Cerebellar cortex (tissue), 1 donor: Measurements from ENCODE around the gene CLIP4.

Experiments used
- DNase-seq: peaks from one replicate; pipeline ENCODE4 v3.0.0-alpha.2; 2015; ENCODE audit warnings: low spot score

The CLIP4 gene

GRCh38 chr2:29222381-29223179 lies 107.4 kb downstream of the CLIP4 start:
- no peak for DNase-seq

GRCh38 chr2:29223257-29223656 lies 108.0 kb downstream of the CLIP4 start:
- DNase-seq: no peak

GRCh38 chr2:29223851-29224692 lies 108.9 kb downstream of the CLIP4 start:
- no peak for DNase-seq

GRCh38 chr2:29224693-29225551 lies 109.7 kb downstream of the CLIP4 start:
- DNase-seq: no peak

- DNase-seq: no peak
Measured at GRCh38 chr2:29225814-29226213, 110.6 kb downstream of the CLIP4 start.

- DNase-seq: no peak
Measured at GRCh38 chr2:29226375-29226774, 111.2 kb downstream of the CLIP4 start.

- no peak for DNase-seq
Measured at GRCh38 chr2:29226808-29227207, 111.6 kb downstream of the CLIP4 start.

GRCh38 chr2:29227935-29228675 lies 112.9 kb downstream of the CLIP4 start:
- no peak for DNase-seq

- DNase-seq: no peak
Measured at GRCh38 chr2:29228947-29229346, 113.7 kb downstream of the CLIP4 start.

- no peak for DNase-seq
Measured at GRCh38 chr2:29229640-29230039, 114.4 kb downstream of the CLIP4 start.

- no peak for DNase-seq
Measured at GRCh38 chr2:29232041-29232440, 116.8 kb downstream of the CLIP4 start.

- no peak for DNase-seq
Measured at GRCh38 chr2:29233428-29233827, 118.2 kb downstream of the CLIP4 start.

GRCh38 chr2:29235411-29235810 lies 120.2 kb downstream of the CLIP4 start:
- no peak for DNase-seq

- no peak for DNase-seq
Measured at GRCh38 chr2:29236074-29236473, 120.9 kb downstream of the CLIP4 start.

GRCh38 chr2:29238497-29238896 lies 123.3 kb downstream of the CLIP4 start:
- peak; percentile 8 for DNase-seq
